GM21737 (cell line): Measurements from ENCODE around the gene ATL1.
A peak's percentile ranks its signal among the peaks of the same experiment; 100 is the strongest.
"Not testable (repeated sequence)": the region's sequence is repeated elsewhere in the genome, so short reads cannot be mapped to it uniquely, and the experiment has no call there.

Experiments used
- ATAC-seq: cut with Tn5 transposase; IDR thresholded peaks from one replicate; pipeline ENCODE4 v1.9.1; 2021; ENCODE audit warnings: mild to moderate bottlenecking, moderate library complexity; ENCODE audit not compliant: unreplicated experiment

The ATL1 gene

GRCh38 chr14:50600849-50601248 lies 40.9 kb downstream of the ATL1 start:
- no peak for ATAC-seq

GRCh38 chr14:50601394-50601793 lies 41.4 kb downstream of the ATL1 start:
- no peak for ATAC-seq

- no peak for ATAC-seq
These were observed 42.1 kb downstream of the ATL1 start for GRCh38 chr14:50602035-50602434.

- ATAC-seq = no peak
These were observed 43.6 kb downstream of the ATL1 start for GRCh38 chr14:50603565-50603964.

GRCh38 chr14:50605766-50606165 lies 45.8 kb downstream of the ATL1 start:
- no peak for ATAC-seq

- ATAC-seq = no peak
These were observed 46.5 kb downstream of the ATL1 start for GRCh38 chr14:50606468-50606867.

DNA sequence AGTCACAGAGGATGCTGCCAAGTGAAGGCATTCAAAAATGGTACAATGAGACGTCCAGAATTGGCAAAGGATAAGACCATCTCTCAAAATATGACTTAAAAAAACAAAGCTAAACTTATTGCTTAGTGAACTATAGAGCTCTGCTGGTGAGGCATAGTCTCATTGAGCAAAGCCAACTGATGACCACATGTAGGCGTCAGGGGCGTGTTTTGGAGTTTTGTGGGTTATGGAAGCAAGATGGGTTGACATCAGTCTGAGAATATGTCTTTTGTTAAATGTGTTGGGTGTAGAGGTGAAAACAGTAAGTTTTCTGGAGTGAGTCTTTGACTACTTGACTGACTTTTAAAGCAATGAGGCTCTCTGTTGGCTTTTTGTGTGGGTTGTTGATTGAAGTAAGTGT lies 47.2 kb downstream of the ATL1 start:
- no peak for ATAC-seq

GRCh38 chr14:50607761-50608160 lies 47.8 kb downstream of the ATL1 start:
- no peak for ATAC-seq

DNA sequence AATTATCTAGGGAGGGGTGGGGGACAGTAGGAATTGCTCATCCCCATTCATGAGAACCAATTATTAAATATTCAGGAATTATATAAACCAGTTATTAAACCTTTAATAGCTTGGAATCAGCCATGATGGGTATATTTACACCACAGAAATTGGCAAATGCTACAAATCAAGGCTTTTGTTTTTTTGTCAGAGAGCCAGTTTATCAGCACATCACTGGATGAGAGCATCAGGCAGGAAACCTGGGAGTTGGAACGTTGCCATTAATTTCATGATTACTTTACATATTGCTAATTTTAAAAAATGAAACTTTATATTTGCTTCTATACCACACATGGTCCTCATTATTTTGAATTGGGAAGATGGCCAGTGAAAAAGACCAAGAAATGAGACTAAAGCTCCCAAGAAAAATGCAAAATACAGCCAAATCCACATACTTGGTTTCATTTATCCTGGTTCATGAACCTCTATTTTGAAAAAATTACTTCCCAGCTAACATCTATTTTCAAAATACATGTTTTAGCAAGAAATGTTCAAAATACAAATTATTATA lies 48.4 kb downstream of the ATL1 start:
- no peak for ATAC-seq

GRCh38 chr14:50610465-50610864 lies 50.5 kb downstream of the ATL1 start:
- ATAC-seq = no peak

- no peak for ATAC-seq
These were observed 52.9 kb downstream of the ATL1 start for GRCh38 chr14:50612806-50613205.

DNA sequence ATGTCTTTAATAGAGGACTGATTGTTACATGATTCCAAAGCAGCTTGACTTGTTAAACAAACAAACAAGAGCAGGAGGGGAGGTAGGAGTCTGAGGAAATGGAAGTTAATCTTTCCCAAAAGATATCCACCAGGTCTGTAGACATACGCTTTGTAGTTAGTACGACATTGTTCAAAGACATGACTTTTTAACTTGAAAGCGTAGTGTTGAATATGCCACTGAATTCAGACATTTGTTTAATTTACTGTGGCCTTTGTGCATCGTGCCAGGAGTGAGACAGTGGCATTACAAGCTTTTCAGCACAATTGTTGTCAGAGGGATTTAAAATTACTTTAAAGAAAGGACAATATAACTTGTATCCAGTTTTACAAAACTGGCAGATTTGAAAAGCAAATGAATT lies 55.1 kb downstream of the ATL1 start:
- no peak for ATAC-seq

- ATAC-seq = no peak
These were observed 55.6 kb downstream of the ATL1 start for GRCh38 chr14:50615552-50615951.

- ATAC-seq = no peak
These were observed 56.3 kb downstream of the ATL1 start for GRCh38 chr14:50616275-50616674.

GRCh38 chr14:50619569-50620141 lies 59.7 kb downstream of the ATL1 start:
- no peak for ATAC-seq

DNA sequence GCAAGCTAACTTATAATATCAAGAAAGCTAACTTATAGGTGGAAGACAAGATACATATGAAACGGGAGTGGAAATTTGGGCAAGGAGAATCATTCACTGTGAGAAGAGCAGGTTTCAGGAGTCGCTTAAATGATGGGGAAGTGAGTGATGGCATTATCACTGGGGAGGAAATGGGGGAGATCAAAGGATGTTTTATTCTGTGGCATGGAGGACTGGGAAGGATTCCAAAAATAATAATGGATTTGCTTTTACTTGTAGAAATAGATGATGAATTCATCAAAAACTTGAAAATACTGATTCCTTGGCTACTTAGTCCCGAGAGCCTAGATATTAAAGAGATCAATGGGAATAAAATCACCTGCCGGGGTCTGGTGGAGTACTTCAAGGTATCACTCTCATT lies 60.4 kb downstream of the ATL1 start:
- ATAC-seq = no peak

DNA sequence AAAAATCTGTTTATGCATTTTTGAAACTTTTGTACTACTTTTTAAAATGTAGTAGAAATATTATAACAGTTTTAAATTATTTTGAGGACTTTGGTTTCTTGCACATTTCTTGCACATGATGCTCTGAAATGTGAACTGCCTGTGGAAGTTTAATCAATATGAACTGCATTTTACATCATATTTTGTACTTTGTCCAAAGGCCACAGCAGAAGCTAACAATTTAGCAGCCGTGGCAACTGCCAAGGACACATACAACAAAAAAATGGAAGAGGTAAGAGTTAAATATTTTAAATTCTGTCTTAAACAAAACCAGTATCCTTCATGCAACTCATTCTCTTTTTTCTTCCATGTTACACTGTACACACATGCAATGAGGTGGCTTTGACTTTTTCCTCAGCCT lies 63.0 kb downstream of the ATL1 start:
- ATAC-seq = no peak

- no peak for ATAC-seq
These were observed 64.5 kb downstream of the ATL1 start for GRCh38 chr14:50624447-50624846.

DNA sequence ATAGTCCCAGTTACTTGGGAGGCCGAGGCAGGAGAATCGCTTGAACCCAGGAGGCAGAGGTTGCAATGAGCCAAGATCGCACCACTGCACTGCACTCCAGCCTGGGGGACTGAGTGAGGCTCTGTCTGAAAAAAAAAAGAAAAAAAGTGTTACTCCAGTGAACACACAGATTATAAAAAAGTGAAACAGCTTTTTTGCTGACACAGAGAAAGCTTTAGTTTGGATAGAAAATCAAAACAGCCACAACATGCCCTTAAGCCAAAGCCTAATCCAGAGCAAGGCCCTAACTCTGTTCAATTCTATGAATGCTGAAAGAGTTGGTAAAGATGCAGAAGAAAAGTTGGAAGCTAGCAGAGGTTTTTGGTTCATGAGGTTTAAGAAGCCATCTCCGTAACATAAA lies 65.0 kb downstream of the ATL1 start:
- ATAC-seq = not testable (repeated sequence)

DNA sequence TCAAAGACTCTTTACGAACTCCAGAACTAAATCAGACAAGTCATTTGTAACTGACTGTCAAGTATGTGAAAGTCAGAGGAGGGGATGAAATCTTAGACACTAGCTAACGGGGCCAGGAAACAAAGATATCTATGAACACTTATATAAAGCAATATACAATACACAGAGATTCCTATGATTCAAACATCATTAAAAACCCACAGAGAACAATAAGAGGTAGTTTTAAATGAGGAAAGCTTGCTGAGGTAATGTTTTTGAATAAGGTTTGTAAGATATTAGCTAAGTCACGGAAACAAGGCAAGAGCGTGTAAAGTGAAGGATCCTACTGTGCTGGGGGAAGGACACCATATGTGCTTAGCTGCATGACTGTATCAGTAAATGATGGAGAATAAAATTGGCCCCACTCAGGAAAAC lies 71.5 kb downstream of the ATL1 start:
- no peak for ATAC-seq

- no peak for ATAC-seq
These were observed 74.0 kb downstream of the ATL1 start for GRCh38 chr14:50633954-50634353.

GRCh38 chr14:50635141-50635540 lies 75.2 kb downstream of the ATL1 start:
- no peak for ATAC-seq

GRCh38 chr14:50647282-50647681 lies 87.3 kb downstream of the ATL1 start:
- ATAC-seq = peak; percentile 78
